Neural progenitor cell (in vitro differentiated cells): ENCODE measurements around the gene GALNS. TPM values are rescaled to one million over a fixed set of nuclear protein-coding genes. Genes with fewer than 3 reads are reported as not detected.
A peak's percentile ranks its signal among the peaks of the same experiment; 100 is the strongest.

Source experiments
- DNase-seq: peaks from one replicate; pipeline ENCODE4 v3.0.0-alpha.2; 2016; ENCODE audit warnings: low spot score
- H2AFZ ChIP-seq: fragments of 200-600 bp; sonication (generic); replicated peaks from 2 replicates; pipeline ENCODE4 v1.6.1; 2016; ENCODE audit warnings: antibody characterized with exemption
- H3F3A ChIP-seq: fragments of 200-600 bp; sonication (generic); 2 replicates; pipeline ENCODE4 v1.6.1; 2016; ENCODE audit warnings: antibody characterized with exemption, low read depth
- H3K27ac ChIP-seq: fragments of 200-600 bp; sonication (generic); 2 replicates; pipeline ENCODE4 v1.5.1; 2016; ENCODE audit warnings: mild to moderate bottlenecking
- H3K27me3 ChIP-seq: fragments of 200-600 bp; sonication (generic); 2 replicates; pipeline ENCODE4 v1.6.1; 2016; ENCODE audit warnings: mild to moderate bottlenecking, moderate library complexity
- H3K36me3 ChIP-seq: fragments of 200-600 bp; sonication (generic); 2 replicates; pipeline ENCODE4 v1.5.1; 2016
- H3K4me1 ChIP-seq: fragments of 200-600 bp; sonication (generic); 2 replicates; pipeline ENCODE4 v1.6.1; 2016; ENCODE audit warnings: mixed run types
- H3K4me2 ChIP-seq: fragments of 200-600 bp; sonication (generic); 2 replicates; pipeline ENCODE4 v1.6.1; 2016
- H3K4me3 ChIP-seq: fragments of 200-600 bp; sonication (generic); 2 replicates; pipeline ENCODE4 v1.5.1; 2016
- H3K79me2 ChIP-seq: fragments of 200-600 bp; sonication (generic); 2 replicates; pipeline ENCODE4 v1.6.1; 2016; ENCODE audit warnings: low read depth
- H3K9ac ChIP-seq: fragments of 200-600 bp; sonication (generic); 2 replicates; pipeline ENCODE4 v1.6.1; 2016
- H3K9me3 ChIP-seq: fragments of 200-600 bp; sonication (generic); 2 replicates; pipeline ENCODE4 v1.5.1; 2016; ENCODE audit warnings: low read depth
- H4K20me1 ChIP-seq: fragments of 200-600 bp; sonication (generic); 2 replicates; pipeline ENCODE4 v1.6.1; 2016; ENCODE audit warnings: low read depth
- H3K27ac Mint-ChIP-seq: 3 replicates; pipeline ENCODE4 v1.8.0; 2021; ENCODE audit warnings: mixed read lengths
- H3K27me3 Mint-ChIP-seq: 2 replicates; pipeline ENCODE4 v1.8.0; 2022; ENCODE audit warnings: low read depth, mild to moderate bottlenecking, inconsistent platforms, moderate library complexity, mixed read lengths; ENCODE audit not compliant: insufficient read depth
- H3K36me3 Mint-ChIP-seq: 3 replicates; pipeline ENCODE4 v1.8.0; 2021; ENCODE audit warnings: mixed read lengths
- H3K4me1 Mint-ChIP-seq: 3 replicates; pipeline ENCODE4 v1.8.0; 2021; ENCODE audit warnings: mixed read lengths
- H3K4me3 Mint-ChIP-seq: 3 replicates; pipeline ENCODE4 v1.8.0; 2021; ENCODE audit warnings: mild to moderate bottlenecking, moderate library complexity, mixed read lengths
- H3K9me3 Mint-ChIP-seq: 3 replicates; pipeline ENCODE4 v1.8.0; 2020; ENCODE audit warnings: mixed read lengths
- CTCF ChIP-seq: fragments of 200-600 bp; sonication (generic); IDR thresholded peaks from 2 replicates; pipeline ENCODE4 v1.5.1; 2017; ENCODE audit warnings: antibody characterized with exemption, mild to moderate bottlenecking
- EZH2 ChIP-seq: fragments of 200-600 bp; sonication (generic); IDR thresholded peaks from 2 replicates; pipeline ENCODE4 v1.6.1; 2017; ENCODE audit warnings: antibody characterized with exemption, mild to moderate bottlenecking, moderate library complexity
- EZH2phosphoT487 ChIP-seq: fragments of 200-600 bp; sonication (generic); IDR thresholded peaks from 2 replicates; pipeline ENCODE4 v1.6.1; 2017; ENCODE audit warnings: antibody characterized with exemption
- total RNA-seq: library from RNA; depleted of rRNA; stranded (reverse); fragments of >200 nt; gene quantifications from 2 replicates; pipeline ENCODE4 v1.2.3, GENCODE V29; 2015; ENCODE audit warnings: low replicate concordance

The GALNS gene
- total RNA-seq, 1 donor from 2014 or later, result 5.0 TPM

GRCh38 chr16:88854306-88855111 is 2.2 kb downstream of the GALNS start:
- Histone ChIP-seq H3K27ac (no peak overlapping the region), H3K27me3 (no peaks in the 10 kb centered on the region), H3K9me3 (no peaks in the 10 kb centered on the region), H3K9ac (no peak overlapping the region), H3K4me1 (peaks cover 4% of the 10 kb centered on the region), H3K4me2 (no peak overlapping the region), H3K36me3 (no peaks in the 10 kb centered on the region), H3K79me2 (peaks cover 14% of the 10 kb centered on the region), H3F3A (peaks cover 4% of the 10 kb centered on the region), H4K20me1 (peaks cover 14% of the 10 kb centered on the region), H2AFZ (no peak overlapping the region), H3K4me3 (no peak overlapping the region)
- Mint-ChIP-seq H3K9me3 (no peaks in the 10 kb centered on the region), H3K36me3 (peaks cover 4% of the 10 kb centered on the region), H3K4me1 (peaks cover 24% of the 10 kb centered on the region), H3K4me3 (peak overlapping the region; percentile 85), H3K27ac (no peak overlapping the region), H3K27me3 (peaks cover 2% of the 10 kb centered on the region)
- TF ChIP-seq CTCF, result no peak
- no peak for TF ChIP-seq EZH2
- no peak for DNase-seq

- H3K4me1 ChIP-seq, result peaks cover 4% of the 10 kb centered on the region
- Mint-ChIP-seq H3K4me3 (no peak overlapping the region), H3K9me3 (no peaks in the 10 kb centered on the region), H3K4me1 (peaks cover 22% of the 10 kb centered on the region), H3K27ac (no peak overlapping the region), H3K27me3 (peaks cover 4% of the 10 kb centered on the region), H3K36me3 (peaks cover 6% of the 10 kb centered on the region)
- no peaks in the 10 kb centered on the region for H3K27me3 ChIP-seq
- H3K9ac ChIP-seq, result no peak overlapping the region
- H3K4me3 ChIP-seq, result no peak overlapping the region
- no peaks in the 10 kb centered on the region for H3K36me3 ChIP-seq
- peaks cover 12% of the 10 kb centered on the region for H3K79me2 ChIP-seq
- H4K20me1 ChIP-seq, result peaks cover 12% of the 10 kb centered on the region
- no peak for DNase-seq
- no peak overlapping the region for H3K27ac ChIP-seq
- peaks cover 4% of the 10 kb centered on the region for H3F3A ChIP-seq
- H3K9me3 ChIP-seq, result no peaks in the 10 kb centered on the region
- no peak for TF ChIP-seq CTCF
- no peak for TF ChIP-seq EZH2phosphoT487
- TF ChIP-seq EZH2, result no peak
- H2AFZ ChIP-seq, result no peak overlapping the region
- H3K4me2 ChIP-seq, result no peak overlapping the region
Observed at GRCh38 chr16:88853325-88853941, 3.3 kb downstream of the GALNS start.

GRCh38 chr16:88851616-88852015 is 5.1 kb downstream of the GALNS start:
- TF ChIP-seq CTCF (no peak), EZH2 (no peak), EZH2phosphoT487 (no peak)
- H3K27ac Mint-ChIP-seq, result no peak overlapping the region
- no peaks in the 10 kb centered on the region for H3K79me2 ChIP-seq
- no peak overlapping the region for H2AFZ ChIP-seq
- H3K9ac ChIP-seq, result no peak overlapping the region
- H3K36me3 Mint-ChIP-seq, result peaks cover 6% of the 10 kb centered on the region
- H3K9me3 ChIP-seq, result no peaks in the 10 kb centered on the region
- peaks cover 4% of the 10 kb centered on the region for H3K27me3 Mint-ChIP-seq
- peaks cover 4% of the 10 kb centered on the region for H3F3A ChIP-seq
- no peak for DNase-seq
- no peaks in the 10 kb centered on the region for H3K9me3 Mint-ChIP-seq
- no peaks in the 10 kb centered on the region for H3K27me3 ChIP-seq
- peaks cover 13% of the 10 kb centered on the region for H3K4me1 Mint-ChIP-seq
- H3K4me1 ChIP-seq, result no peaks in the 10 kb centered on the region
- peaks cover 8% of the 10 kb centered on the region for H4K20me1 ChIP-seq
- no peak overlapping the region for H3K4me2 ChIP-seq
- no peak overlapping the region for H3K4me3 ChIP-seq
- H3K4me3 Mint-ChIP-seq, result no peak overlapping the region
- H3K36me3 ChIP-seq, result no peaks in the 10 kb centered on the region
- H3K27ac ChIP-seq, result no peak overlapping the region
